GM23248 (cell line): Measurements from ENCODE around the gene SPR. TPM values are rescaled to one million over a fixed set of nuclear protein-coding genes. Genes with fewer than 3 reads are reported as not detected.
A peak's percentile ranks its signal among the peaks of the same experiment; 100 is the strongest.

Experiments used
- DNase-seq: peaks from one replicate; pipeline ENCODE4 v3.0.0-alpha.2; 2015
- H2AFZ ChIP-seq: fragments of 200-600 bp; sonication (generic); 2 replicates; pipeline ENCODE4 v1.6.1; 2016; ENCODE audit warnings: antibody characterized with exemption
- H3F3A ChIP-seq: fragments of 200-600 bp; sonication (generic); 2 replicates; pipeline ENCODE4 v1.6.1; 2016; ENCODE audit warnings: mild to moderate bottlenecking, antibody characterized with exemption, mixed run types; ENCODE audit not compliant: insufficient read depth
- H3K27ac ChIP-seq: fragments of 200-600 bp; sonication (generic); 2 replicates; pipeline ENCODE4 v1.5.1; 2016; ENCODE audit warnings: mild to moderate bottlenecking
- H3K27me3 ChIP-seq: fragments of 200-600 bp; sonication (generic); replicated peaks from 2 replicates; pipeline ENCODE4 v1.6.1; 2016; ENCODE audit warnings: mild to moderate bottlenecking; ENCODE audit not compliant: insufficient read depth
- H3K36me3 ChIP-seq: fragments of 200-600 bp; sonication (generic); 2 replicates; pipeline ENCODE4 v1.6.1; 2016; ENCODE audit warnings: low read depth, mild to moderate bottlenecking
- H3K4me1 ChIP-seq: fragments of 200-600 bp; sonication (generic); 2 replicates; pipeline ENCODE4 v1.6.1; 2016; ENCODE audit warnings: mild to moderate bottlenecking; ENCODE audit not compliant: insufficient read depth
- H3K4me2 ChIP-seq: fragments of 200-600 bp; sonication (generic); one replicate; pipeline ENCODE4 v1.6.1; 2016; ENCODE audit warnings: mild to moderate bottlenecking; ENCODE audit not compliant: unreplicated experiment
- H3K4me3 ChIP-seq: fragments of 200-600 bp; sonication (generic); 2 replicates; pipeline ENCODE4 v1.5.1; 2016; ENCODE audit warnings: mild to moderate bottlenecking
- H3K79me2 ChIP-seq: fragments of 200-600 bp; sonication (generic); 2 replicates; pipeline ENCODE4 v1.6.1; 2016; ENCODE audit warnings: mild to moderate bottlenecking; ENCODE audit not compliant: insufficient read depth
- H3K9ac ChIP-seq: fragments of 200-600 bp; sonication (generic); 2 replicates; pipeline ENCODE4 v1.6.1; 2016; ENCODE audit warnings: mild to moderate bottlenecking
- H3K9me2 ChIP-seq: fragments of 200-600 bp; sonication (generic); 2 replicates; pipeline ENCODE4 v1.6.1; 2016; ENCODE audit warnings: mixed run types, mild to moderate bottlenecking, moderate library complexity; ENCODE audit not compliant: insufficient read depth
- H3K9me3 ChIP-seq: fragments of 200-600 bp; sonication (generic); one replicate; pipeline ENCODE4 v1.6.1; 2017; ENCODE audit warnings: low read depth
- H4K20me1 ChIP-seq: fragments of 200-600 bp; sonication (generic); 2 replicates; pipeline ENCODE4 v1.6.0; 2016; ENCODE audit not compliant: insufficient read depth
- EZH2 ChIP-seq: fragments of 200-600 bp; sonication (generic); IDR thresholded peaks from 2 replicates; pipeline ENCODE4 v1.6.1; 2018; ENCODE audit warnings: antibody characterized with exemption, mild to moderate bottlenecking; ENCODE audit not compliant: insufficient read depth, poor library complexity, severe bottlenecking
- EZH2phosphoT487 ChIP-seq: fragments of 200-600 bp; sonication (generic); IDR thresholded peaks from 2 replicates; pipeline ENCODE4 v1.6.1; 2018; ENCODE audit warnings: antibody characterized with exemption, moderate library complexity, mild to moderate bottlenecking, low read depth; ENCODE audit not compliant: insufficient read depth
- WGBS, 2 experiments: methylation state at CpG; one replicate each; pipeline ENCODE4 v1.1.6; 2015 to 2017; ENCODE audit warnings: low lambda C conversion rate in 2 of 2, low coverage in 1 of 2; ENCODE audit errors: missing lambda C conversion rate in 2 of 2; 5-methylcytosine and 5-hydroxymethylcytosine counted together
- in situ Hi-C: fragments of 300-500 bp; cut with MboI; formaldehyde crosslinking; loops from 2 replicates; pipeline ENCODE4 v1.15.0; 2020
- polyA plus RNA-seq: library from polyadenylated mRNA; unstranded; fragments of >200 nt; fragmentation: Nextera tagmentation; extraction: Ambion mirVana; gene quantifications from 2 replicates; pipeline ENCODE4 v1.2.1, GENCODE V29; 2016
- total RNA-seq: library from RNA; depleted of rRNA; stranded (reverse); fragments of >200 nt; shearing (Covaris generic); gene quantifications from 2 replicates; pipeline ENCODE4 v1.2.3, GENCODE V29; 2014

SPR gene
- total and polyA plus RNA-seq, 2 experiments from 2014 or later: 17.1 to 21.1 TPM

GRCh38 chr2:72919414-72920317 is 32.5 kb downstream of the SPR start:
- Histone ChIP-seq H3K79me2 (no peaks in the 10 kb centered on the region), H3K9me2 (no peaks in the 10 kb centered on the region), H3K9ac (no peak overlapping the region), H3F3A (no peaks in the 10 kb centered on the region), H2AFZ (peak overlapping the region; percentile 67), H3K27me3 (peaks cover 95% of the 10 kb centered on the region), H3K9me3 (no peaks in the 10 kb centered on the region), H3K4me3 (peak overlapping the region; percentile 48), H4K20me1 (no peaks in the 10 kb centered on the region), H3K4me2 (peak overlapping the region; percentile 38), H3K4me1 (no peaks in the 10 kb centered on the region), H3K27ac (no peak overlapping the region), H3K36me3 (no peaks in the 10 kb centered on the region)
- TF ChIP-seq EZH2: peak; percentile 98
- peak; percentile 79; the same call in 1 of the 2 replicates for TF ChIP-seq EZH2phosphoT487
- peak; percentile 32 for DNase-seq
- 4 to 6% methylated on average over 47 of the region's 48 CpGs for WGBS, 2 experiments
- in situ Hi-C loops: no loop called here

GRCh38 chr2:72920318-72921087 is 33.3 kb downstream of the SPR start:
- peak; percentile 57 for DNase-seq
- Histone ChIP-seq H4K20me1 (no peaks in the 10 kb centered on the region), H3K4me3 (peak overlapping the region; percentile 48), H3K9me2 (no peaks in the 10 kb centered on the region), H2AFZ (peak overlapping the region; percentile 67), H3F3A (no peaks in the 10 kb centered on the region), H3K79me2 (no peaks in the 10 kb centered on the region), H3K36me3 (no peaks in the 10 kb centered on the region), H3K4me1 (no peaks in the 10 kb centered on the region), H3K27me3 (peaks cover 95% of the 10 kb centered on the region), H3K4me2 (peak overlapping the region; percentile 38), H3K9me3 (no peaks in the 10 kb centered on the region), H3K9ac (no peak overlapping the region), H3K27ac (no peak overlapping the region)
- TF ChIP-seq EZH2phosphoT487 (no peak), EZH2 (peak; percentile 24)
- 4 to 5% methylated on average over 76 of the region's 77 CpGs for whole genome bisulfite sequencing, 2 experiments
- in situ Hi-C loops: no loop called here

DNA sequence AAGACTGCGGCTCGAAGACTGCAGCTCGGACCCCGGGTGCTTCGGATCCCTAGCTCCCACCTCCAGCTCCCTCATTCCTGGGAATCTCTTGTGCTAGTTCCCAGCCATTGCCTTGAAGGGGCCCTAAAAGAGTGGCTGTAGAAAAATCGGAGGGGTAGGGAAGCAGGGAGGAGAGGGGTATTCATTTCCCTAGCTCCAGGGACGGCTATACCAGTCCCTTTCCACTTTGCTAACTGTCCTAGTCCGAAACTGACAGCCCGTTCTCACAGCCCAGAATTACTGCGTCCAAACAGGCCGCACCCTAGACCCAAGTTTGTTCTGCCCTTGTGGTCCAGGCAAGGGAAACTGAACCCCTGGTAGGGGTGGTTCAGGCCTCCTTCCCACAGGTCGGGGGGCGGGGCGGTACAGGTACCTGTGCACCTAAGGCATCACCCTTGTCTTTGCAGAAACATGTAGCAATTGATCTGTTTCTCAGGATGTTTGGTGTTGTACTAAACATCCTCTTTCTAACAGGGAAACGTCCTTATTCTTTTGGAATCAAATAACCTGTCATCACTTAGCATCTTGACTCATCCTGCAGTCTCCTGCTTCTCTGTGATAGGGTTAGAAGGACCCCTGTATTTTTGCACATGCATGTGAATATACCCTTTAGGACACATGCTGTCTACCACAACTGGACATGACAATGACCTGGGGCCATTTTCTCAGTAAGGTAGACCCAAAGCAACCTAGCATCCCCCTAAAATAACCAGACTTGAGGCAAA is 34.1 kb downstream of the SPR start:
- H3F3A ChIP-seq: no peaks in the 10 kb centered on the region
- H3K27ac ChIP-seq: no peak overlapping the region
- in situ Hi-C loops: no loop called here
- 0 out of 2 replicates have a peak, but pooled peaks have one; percentile 32 for TF ChIP-seq EZH2phosphoT487
- no peak for TF ChIP-seq EZH2
- no peaks in the 10 kb centered on the region for H3K9me2 ChIP-seq
- no peaks in the 10 kb centered on the region for H3K79me2 ChIP-seq
- no peak overlapping the region for H3K9ac ChIP-seq
- DNase-seq: no peak
- no peak overlapping the region for H3K4me3 ChIP-seq
- peaks cover 95% of the 10 kb centered on the region for H3K27me3 ChIP-seq
- H3K9me3 ChIP-seq: no peaks in the 10 kb centered on the region
- H3K4me2 ChIP-seq: no peak overlapping the region
- H4K20me1 ChIP-seq: no peaks in the 10 kb centered on the region
- no peaks in the 10 kb centered on the region for H3K4me1 ChIP-seq
- H2AFZ ChIP-seq: no peak overlapping the region
- no peaks in the 10 kb centered on the region for H3K36me3 ChIP-seq
- 17 to 21% methylated on average over 15 of the region's 15 CpGs for WGBS, 2 experiments

GRCh38 chr2:72921853-72922252 is 34.6 kb downstream of the SPR start:
- 89 to 95% methylated on average over 1 of the region's 1 CpG for WGBS, 2 experiments
- H3K27me3 ChIP-seq: peaks cover 95% of the 10 kb centered on the region
- H3K36me3 ChIP-seq: no peaks in the 10 kb centered on the region
- H3K4me2 ChIP-seq: no peak overlapping the region
- H3K9ac ChIP-seq: no peak overlapping the region
- H3K4me1 ChIP-seq: no peaks in the 10 kb centered on the region
- no peak overlapping the region for H3K4me3 ChIP-seq
- no peaks in the 10 kb centered on the region for H3K9me3 ChIP-seq
- no peaks in the 10 kb centered on the region for H4K20me1 ChIP-seq
- no peaks in the 10 kb centered on the region for H3K79me2 ChIP-seq
- no peaks in the 10 kb centered on the region for H3F3A ChIP-seq
- no peak overlapping the region for H3K27ac ChIP-seq
- no peak for DNase-seq
- TF ChIP-seq EZH2 (no peak), EZH2phosphoT487 (no peak)
- no peak overlapping the region for H2AFZ ChIP-seq
- in situ Hi-C loops: no loop called here
- no peaks in the 10 kb centered on the region for H3K9me2 ChIP-seq
